ENCODE measurements around the gene MSTN. TPM values are rescaled to one million over a fixed set of nuclear protein-coding genes. Genes with fewer than 3 reads are reported as not detected.
"Not testable (repeated sequence)": the region's sequence is repeated elsewhere in the genome, so short reads cannot be mapped to it uniquely, and the experiment has no call there.

Gene MSTN
- total and polyA plus RNA-seq, 12 donors = 0.14 to 3.8 (median 0.57) TPM; not detected in 1

DNA sequence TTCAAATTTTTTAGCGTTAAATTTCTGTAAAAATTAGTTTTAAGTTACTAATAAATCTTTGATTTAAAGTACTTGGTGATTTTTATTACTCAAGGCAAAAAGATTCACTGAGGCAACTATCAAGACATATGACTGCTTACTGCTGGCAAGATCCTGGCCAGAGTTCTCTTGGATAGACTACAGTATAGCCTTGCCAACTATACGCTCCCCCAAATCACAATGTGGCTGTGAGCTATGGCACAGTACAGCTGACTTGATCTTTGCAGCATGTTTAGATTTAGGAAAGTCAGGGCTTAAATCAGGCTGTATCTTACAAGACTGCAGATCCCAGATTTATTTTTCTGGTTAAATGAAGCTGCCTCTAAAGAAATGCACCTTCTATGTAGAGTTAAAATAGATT, 26.5 kb downstream of the MSTN start:
- DNase-seq = no peak
- H3K4me3 ChIP-seq = no peak overlapping the region
- H3K36me3 ChIP-seq (replicated peaks in 1 of 2) = no peaks in the 10 kb centered on the region
- intact Hi-C loops (cut with DNase I) = no loop called here
- WGBS, 4 donors = 71 to 94% (median 84%) methylated on average over 2 of the region's 2 CpGs
- H3K27ac ChIP-seq = no peak overlapping the region
- H3K9me3 ChIP-seq (replicated peaks in 1 of 3) = no peaks in the 10 kb centered on the region
- no peaks in the 10 kb centered on the region for H3K27me3 ChIP-seq
- TF ChIP-seq CTCF (IDR thresholded peaks at IDR 0.05) = no peak
- no peak for TF ChIP-seq POLR2A (IDR thresholded peaks at IDR 0.05)
- H3K4me1 ChIP-seq (replicated peaks in 1 of 2) = no peaks in the 10 kb centered on the region

DNA sequence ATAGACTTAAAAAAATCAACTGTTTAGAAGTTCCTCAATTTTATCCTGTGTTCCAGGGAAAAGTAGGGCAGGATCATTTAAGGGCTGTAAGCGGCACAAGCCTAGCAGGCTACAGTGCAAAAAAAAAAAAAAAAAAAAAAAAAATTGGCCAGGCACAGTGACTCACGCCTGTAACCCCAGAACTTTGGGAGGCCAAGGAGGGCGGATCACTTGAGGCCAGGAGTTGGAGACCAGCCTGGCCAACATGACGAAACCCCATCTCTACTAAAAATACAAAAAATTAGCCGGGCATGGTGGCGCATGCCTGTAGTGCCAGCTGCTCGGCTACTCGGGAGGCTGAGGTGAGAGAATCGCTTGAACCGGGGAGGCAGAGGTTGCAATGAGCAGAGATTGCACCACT, 28.1 kb downstream of the MSTN start:
- DNase-seq = peak in 5 of 7 donors; percentile 24 to 34 (median 28)
- H3K27me3 ChIP-seq; H3K4me1 ChIP-seq (replicated peaks in 1 of 2); H3K4me3 ChIP-seq; H3K9me3 ChIP-seq (replicated peaks in 1 of 3); H3K27ac ChIP-seq; intact Hi-C loops (cut with DNase I); H3K36me3 ChIP-seq (replicated peaks in 1 of 2): not testable (repeated sequence)
- WGBS, 4 donors = 72 to 90% (median 77%) methylated on average over 10 of the region's 10 CpGs

GRCh38 chr2:190031969-190032618, 30.4 kb downstream of the MSTN start:
- Histone ChIP-seq H3K27ac (no peak overlapping the region), H3K4me1 (replicated peaks in 1 of 2) (no peaks in the 10 kb centered on the region), H3K27me3 (no peaks in the 10 kb centered on the region), H3K36me3 (replicated peaks in 1 of 2) (no peaks in the 10 kb centered on the region), H3K9me3 (replicated peaks in 1 of 3) (no peaks in the 10 kb centered on the region), H3K4me3 (no peak overlapping the region)
- TF ChIP-seq CTCF (IDR thresholded peaks at IDR 0.05) (no peak), POLR2A (IDR thresholded peaks at IDR 0.05) (no peak)
- intact Hi-C loops (cut with DNase I) = no loop called here
- no peak for DNase-seq
- 21 to 44% (median 33%) methylated on average over 1 of the region's 1 CpG for WGBS, 4 donors

DNA sequence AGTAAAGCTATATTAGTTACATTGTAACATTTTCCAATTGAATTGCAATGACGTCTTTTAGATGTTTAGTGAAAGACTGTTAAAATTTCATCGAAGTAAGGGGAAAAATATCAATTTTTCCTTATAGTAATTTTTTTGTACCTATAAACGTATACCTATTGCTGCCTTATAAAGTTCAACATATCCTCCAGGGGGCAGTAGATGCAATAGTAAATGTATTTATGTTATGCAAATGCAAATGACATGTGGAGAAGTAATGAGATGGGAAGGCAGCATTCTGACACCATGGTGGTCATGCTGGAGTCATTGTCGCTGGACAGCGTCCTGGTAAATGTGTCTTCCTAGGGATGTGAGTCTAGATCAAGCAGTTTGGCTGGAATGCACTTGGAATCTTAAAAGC, 38.7 kb downstream of the MSTN start:
- Histone ChIP-seq H3K36me3 (replicated peaks in 1 of 2) (no peaks in the 10 kb centered on the region), H3K9me3 (replicated peaks in 1 of 3) (no peaks in the 10 kb centered on the region), H3K4me1 (replicated peaks in 1 of 2) (no peaks in the 10 kb centered on the region), H3K27me3 (no peaks in the 10 kb centered on the region), H3K4me3 (no peak overlapping the region), H3K27ac (no peak overlapping the region)
- 30 to 44% (median 35%) methylated on average over 5 of the region's 5 CpGs for WGBS, 4 donors
- intact Hi-C loops (cut with DNase I) = no loop called here
- TF ChIP-seq POLR2A (IDR thresholded peaks at IDR 0.05) = no peak
- peak; percentile 25 to 47 (median 38) for TF ChIP-seq CTCF (IDR thresholded peaks at IDR 0.05)
- DNase-seq = peak in 1 of 7 donors; percentile 4

GRCh38 chr2:190020720-190021119, 41.8 kb downstream of the MSTN start:
- no peak for DNase-seq
- H3K36me3 ChIP-seq (replicated peaks in 1 of 2) = no peaks in the 10 kb centered on the region
- H3K27ac ChIP-seq = no peak overlapping the region
- TF ChIP-seq POLR2A (IDR thresholded peaks at IDR 0.05) = no peak
- no peak for TF ChIP-seq CTCF (IDR thresholded peaks at IDR 0.05)
- intact Hi-C loops (cut with DNase I) = no loop called here
- no peaks in the 10 kb centered on the region for H3K4me1 ChIP-seq (replicated peaks in 1 of 2)
- H3K27me3 ChIP-seq = no peaks in the 10 kb centered on the region
- H3K9me3 ChIP-seq (replicated peaks in 1 of 3) = peaks cover 0 to 9% (median 0%) of the 10 kb centered on the region in 3 donors
- no peak overlapping the region for H3K4me3 ChIP-seq

Measured in adrenal gland (tissue), 12 donors.